ENCODE measurements around the gene FUT6.
"Not testable (repeated sequence)": the region's sequence is repeated elsewhere in the genome, so short reads cannot be mapped to it uniquely, and the experiment has no call there.

FUT6 gene

DNA sequence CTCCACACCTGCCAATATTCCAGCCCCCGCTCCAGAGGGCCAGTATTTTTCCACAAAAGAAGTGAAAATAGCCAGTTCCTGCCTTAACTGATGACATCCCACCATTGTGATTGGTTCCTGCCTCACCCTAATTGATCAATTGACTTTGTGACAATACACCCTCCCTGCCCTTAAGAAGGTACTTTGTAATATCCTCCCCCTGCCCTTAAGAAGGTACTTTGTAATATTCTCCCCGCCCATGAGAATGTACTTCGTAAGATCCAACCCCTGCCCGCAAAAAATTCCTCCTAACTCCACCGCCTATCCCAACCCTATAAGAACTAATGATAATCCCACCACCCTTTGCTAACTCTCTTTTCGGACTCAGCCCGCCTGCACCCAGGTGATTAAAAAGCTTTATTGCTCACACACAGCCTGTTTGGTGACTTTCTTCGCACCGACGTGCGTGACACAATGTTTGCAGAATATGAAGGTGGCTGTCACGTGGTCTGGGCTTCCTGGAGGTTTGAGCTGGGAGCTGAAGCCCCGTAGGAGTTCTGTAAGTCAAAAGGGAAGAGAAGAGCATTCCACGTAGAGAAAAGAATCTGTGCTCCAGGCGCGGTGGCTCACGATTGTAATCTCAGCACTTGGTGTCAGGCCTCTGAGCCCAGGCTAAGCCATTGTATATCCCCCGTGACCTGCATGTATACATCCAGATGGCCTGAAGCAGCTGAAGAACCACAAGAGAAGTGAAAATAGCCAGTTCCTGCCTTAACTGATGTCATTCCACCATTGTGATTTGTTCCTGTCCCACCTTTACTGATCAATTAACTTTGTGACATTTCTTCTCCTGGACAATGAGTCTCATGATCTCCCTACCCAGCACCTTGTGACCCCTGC, 17.9 kb upstream of the FUT6 start:
- DNase-seq, result no peak

DNA sequence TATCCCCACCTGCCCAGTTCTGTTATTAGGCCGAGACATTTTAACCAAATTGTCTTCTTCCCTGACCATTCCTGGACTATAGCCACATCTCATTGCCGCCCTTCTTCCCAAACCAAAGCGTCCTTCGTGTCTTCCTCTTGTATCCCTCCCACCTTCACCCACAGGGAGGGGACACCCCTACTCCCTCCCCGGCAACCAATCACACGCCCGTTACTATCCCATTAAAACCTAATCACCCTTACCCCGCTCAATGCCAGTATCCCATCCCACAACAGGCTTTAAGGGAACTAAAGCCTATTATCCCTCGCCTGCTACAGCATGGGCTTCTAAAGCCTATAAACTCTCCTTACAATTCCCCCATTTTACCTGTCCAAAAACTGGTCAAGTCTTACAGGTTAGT, 15.6 kb upstream of the FUT6 start:
- not testable (repeated sequence) for DNase-seq

DNA sequence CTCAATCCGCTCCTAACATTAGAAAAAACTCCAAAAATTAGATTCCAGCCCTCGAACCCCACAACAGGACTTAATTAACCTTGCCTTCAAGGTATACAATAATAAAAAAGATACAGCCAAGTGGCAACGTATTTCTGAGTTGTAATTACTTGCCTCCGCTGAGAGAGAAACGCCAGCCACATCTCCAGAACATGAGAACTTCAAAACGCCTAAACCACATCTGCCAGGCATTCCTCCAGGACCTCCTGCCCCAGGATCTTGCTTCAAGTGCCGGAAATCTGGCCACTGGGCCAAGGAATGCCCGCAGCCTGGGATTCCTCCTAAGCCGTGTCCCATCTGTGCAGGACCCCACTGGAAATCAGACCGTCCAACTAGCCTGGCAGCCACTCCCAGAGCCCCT, 14.6 kb upstream of the FUT6 start:
- not testable (repeated sequence) for DNase-seq

DNA sequence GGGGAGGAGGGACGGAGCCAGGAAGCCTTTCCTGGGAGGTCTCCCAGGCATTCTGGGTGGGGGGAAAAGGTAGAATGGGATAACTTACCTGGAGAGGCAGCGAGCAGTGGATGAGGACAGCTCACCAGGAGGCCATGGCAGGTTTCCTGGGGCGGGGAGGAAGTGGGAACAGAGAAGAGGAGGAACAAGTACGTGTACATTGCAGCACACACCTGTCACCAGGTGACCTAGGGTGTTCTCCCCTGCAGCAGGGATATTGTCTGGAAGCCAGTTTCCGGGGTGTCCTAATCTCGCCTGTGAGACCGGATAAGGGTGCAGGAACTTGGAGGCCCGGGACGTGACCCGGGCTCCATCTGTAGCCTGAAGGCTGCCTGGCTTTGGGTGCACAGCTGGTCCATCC, 11.8 kb upstream of the FUT6 start, which contains the start of gene FUT3:
Gene FUT3, minus strand, starts transcription at position 148 of the 400 bp plus-strand sequence.
- no peak for DNase-seq

DNA sequence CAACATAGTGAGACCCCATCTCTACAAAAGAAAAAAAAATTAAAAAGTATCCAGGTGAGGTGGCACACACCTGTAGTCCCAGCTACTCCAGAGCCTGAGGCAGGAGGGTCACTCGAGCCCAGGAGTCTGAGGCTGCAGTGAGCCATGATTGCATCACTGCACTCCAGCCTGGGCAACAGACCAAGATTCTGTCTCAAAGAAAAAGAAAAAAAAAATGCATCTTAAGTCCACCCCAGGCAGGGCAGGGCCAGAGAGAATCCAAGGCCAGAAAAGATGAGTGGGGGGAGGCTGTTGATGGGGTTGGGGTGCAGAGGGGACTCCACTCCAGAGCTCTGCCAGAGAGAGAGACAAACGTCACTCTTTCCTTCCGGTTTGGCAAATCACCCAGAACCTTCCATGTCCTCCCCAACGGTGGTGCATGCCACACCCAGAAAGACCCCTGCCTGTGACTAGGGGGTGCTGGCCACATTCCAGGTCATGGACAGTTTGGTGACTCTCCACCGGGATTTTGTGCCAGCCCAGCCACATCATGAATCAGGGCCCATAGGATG, 11.3 kb upstream of the FUT6 start:
- DNase-seq, result no peak

DNA sequence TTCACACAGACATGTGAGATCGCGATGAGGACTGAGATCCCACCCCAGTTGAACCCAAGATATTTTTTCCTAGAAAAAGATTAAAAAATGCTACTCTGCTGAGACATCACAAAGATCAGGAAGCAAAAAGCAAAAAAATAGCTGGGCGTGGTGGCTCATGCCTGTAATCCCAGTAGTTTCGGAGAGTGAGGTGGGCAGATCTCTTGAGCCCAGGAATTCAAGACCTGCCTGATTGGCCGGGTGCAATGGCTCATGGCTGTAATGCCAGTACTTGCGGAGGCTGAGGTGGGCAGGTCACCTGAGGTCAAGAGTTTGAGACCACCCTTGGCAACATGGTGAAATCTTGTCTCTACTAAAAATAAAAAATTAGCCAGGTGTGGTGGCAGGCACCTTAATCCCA, 10.7 kb upstream of the FUT6 start:
- DNase-seq, result no peak

DNA sequence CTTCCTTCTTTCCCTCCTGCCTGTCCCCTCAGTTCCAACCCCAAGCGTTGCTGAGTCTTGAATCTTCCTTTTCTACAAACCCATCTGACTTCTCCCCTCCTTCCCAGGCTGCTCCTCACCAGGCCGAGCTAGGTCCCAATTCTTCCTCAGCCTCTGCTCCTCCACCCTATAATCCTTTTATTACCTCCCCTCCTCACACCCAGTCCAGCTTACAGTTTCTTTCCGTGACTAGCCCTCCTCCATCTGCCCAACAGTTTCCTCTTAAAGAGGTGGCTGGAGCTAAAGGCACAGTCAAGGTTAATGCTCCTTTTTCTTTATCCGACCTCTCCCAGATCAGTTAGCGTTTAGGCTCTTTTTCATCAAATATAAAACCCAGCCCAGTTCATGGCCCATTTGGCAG, 9.1 kb upstream of the FUT6 start:
- DNase-seq, result not testable (repeated sequence)

DNA sequence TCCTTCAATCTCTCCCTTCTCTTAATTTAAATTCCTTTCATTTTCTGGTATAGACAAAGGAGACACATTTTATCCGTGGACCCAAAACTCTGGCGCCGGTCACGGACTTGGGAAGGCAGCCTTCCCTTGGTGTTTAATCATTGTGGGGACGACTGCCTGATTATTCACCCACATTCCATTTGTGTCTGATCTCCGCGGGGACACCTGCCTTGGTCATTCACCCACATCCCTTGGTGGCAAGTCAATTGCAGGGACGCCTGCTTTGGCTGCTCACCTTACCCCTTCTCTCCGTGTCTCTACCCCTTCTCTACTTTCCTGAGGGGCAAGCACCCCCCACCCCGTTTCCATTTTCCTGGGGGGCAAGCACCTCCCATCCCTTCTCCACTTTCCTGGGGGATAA, 8.3 kb upstream of the FUT6 start:
- not testable (repeated sequence) for DNase-seq

DNA sequence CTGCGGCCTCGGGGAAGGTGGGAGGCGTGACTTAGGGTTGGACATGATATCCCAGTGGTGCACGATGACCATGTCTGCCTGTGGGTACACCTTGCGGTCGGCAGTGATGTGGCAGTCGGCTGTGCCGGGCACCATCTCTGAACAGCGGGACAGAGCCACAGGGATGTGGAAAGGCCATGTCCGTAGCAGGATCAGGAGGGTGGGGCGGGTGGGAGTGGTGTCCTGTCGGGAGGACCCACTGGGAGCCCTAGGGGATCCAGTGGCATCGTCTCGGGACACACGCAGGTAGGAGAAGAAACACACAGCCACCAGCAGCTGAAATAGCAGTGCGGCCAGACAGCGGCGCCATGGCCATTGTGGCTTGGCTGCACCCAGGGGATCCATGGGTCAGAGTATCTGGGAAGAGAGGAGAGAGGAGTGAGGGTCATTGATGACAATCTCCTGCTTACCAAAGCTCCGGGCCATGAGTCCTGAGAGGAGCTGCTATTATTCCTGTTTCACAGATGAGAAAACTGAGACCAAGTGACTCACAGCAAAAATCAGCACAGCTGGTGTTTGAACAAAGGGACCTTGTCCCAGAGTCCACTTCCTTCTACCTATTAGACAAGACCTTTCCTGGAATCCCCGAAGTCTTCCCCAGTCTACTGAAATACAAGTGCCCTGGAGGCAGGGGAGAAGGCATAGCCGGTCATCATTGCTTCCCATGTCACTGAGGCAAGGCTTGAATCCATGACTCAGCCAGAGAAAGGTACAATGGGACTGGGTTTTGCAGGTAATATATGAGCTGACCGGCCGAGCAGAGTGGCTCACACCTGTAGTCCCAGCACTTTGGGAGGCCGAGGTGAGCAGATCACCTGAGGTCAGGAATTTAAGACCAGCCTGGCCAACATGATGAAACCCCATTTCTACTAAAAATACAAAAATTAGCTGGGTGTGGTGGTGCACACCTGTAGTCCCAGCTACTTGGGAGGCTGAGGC, 5.2 kb upstream of the FUT6 start:
- no peak for DNase-seq

DNA sequence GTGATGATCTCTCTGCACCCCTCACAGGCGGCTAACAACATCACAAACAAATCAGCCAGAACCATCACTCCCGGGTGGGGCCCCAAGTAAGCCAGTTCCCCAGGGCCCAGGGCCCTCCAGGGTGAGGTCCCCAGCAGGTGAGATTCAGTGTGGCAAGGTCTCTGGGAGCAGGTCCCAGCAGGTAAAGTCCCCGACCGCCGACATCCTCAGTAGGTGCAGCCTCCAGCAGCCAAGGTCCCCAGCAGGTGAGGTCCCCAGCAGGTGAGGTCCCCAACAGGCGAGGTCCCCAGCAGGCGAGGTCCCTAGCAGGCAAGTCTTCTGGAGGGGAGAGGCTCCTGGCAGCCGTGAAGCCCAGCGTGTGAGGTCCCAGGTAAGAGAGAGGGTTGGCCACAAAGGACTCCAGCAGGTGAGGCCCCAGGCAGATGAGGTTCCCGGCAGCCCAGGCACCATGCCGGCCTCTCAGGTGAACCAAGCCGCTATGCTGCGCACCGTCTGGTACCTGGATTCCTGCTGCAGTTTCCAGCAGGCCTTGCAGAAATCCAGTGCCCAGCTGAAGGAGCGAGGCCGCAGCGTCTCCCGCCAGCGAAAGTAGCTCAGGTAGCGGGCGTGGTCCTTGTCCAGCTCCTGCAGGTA, 3.9 kb upstream of the FUT6 start:
- no peak for DNase-seq

DNA sequence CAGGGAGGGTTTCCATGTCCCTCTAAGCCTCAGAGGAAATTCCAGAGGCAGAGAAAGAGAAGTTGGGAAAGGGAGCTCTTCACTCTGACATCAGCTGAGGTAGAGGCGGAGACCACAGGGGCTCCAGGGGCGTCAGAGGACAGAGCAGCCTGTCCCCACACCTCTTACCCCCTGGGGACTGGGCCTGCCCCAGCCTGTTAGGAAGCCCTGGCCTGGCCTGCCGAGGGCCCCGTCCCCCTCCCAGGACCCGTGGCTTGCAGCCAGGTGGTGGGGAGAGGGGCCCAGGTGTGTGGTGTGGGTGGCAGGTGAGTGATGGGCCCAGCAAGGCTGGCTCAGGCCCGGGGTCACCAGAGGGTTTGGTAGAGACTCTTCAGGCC, 2.2 kb upstream of the FUT6 start:
- not testable (repeated sequence) for DNase-seq

DNA sequence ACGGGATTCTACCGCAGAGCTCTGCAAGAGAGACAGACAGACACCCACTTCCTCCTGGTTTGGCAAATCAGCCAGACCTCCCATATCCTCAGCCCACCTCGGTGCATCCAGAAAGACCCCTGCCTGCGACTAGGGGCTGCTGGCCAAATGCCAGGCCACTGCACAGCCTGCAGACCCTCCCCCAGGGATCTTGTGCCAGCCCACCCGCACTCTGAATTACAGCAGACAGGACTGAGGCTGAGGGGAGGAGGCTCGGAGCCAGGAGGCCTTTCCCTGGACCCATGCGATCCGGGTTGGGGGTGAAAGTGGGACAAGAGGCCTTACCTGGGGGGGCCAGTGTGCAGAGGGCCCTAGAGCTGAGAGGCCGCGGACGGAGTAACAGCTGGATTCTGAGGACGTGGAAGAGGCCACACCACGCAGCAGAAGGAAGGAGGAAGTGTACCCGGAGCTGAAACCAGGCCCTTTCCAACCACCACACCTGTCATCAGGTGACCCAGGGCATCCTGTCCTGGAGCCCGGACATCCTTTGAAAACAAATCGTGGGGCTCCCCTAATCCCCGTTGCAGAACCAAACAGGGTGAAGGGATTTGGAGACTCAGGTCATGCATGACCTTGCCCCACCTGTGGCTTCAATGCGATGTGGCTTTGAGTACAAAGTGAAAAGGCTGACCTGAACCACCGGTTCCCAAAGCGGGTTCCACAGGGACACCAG, 993 bp downstream of the FUT6 start:
- DNase-seq, result no peak

DNA sequence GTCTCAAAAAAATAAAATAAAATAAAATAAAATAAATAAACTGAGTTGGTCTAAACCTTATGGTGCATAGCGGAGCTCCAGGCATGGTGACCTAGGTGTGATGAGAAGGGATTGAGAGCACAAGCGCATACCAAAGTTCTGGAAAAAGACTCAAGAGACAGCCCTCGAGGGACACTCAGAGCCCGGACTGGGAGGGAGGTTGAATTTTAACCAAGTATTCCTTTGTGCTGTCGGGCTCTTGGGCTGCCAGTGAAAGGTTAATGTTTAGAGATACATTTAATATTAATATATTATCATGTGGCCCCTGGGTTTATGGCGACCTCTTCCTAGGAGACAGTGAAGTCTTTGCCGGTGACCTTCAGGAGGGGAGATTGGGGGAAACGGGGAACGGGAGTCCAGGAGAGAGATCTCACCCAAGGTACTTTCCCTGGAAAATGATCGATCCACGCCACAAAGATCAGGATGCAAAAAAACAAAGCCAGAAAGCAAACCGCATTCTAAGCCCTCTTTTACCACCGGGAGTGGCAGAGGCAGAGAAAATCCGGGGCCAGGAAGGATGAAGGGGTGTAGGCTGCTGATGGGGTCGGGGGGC, 1.6 kb downstream of the FUT6 start:
- DNase-seq, result no peak

DNA sequence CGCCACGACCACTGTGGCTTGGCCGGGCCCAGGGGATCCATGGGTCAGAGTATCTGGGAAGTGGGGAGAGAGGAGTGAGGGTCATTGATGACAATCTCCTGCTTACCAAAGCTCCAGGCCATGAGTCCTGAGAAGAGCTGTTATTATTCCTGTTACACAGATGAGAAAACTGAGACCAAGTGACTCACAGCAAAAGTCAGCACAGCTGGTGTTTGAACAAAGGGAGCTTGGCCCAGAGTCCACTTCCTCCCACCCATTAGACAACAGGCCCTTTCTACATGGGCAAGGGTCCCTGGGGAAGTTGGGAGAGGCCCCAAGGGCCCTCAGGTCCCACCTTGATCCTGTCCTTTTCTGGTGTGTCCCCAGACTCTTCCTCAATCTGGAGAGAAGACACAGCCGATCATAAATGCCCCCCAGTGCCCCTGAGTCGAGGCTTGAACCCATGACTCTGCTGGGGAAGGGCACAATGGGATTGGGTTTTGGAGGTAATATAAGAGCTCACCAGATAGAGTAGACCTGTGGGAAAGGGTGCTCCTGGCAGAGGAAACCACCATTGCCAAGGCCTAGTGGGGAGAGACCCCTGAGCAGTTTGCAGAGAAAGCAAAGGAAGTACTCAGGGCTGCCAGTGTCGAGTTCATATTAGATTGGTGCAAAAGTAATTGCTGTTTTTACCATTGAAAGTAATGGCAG, 6.8 kb downstream of the FUT6 start:
- DNase-seq, result no peak

DNA sequence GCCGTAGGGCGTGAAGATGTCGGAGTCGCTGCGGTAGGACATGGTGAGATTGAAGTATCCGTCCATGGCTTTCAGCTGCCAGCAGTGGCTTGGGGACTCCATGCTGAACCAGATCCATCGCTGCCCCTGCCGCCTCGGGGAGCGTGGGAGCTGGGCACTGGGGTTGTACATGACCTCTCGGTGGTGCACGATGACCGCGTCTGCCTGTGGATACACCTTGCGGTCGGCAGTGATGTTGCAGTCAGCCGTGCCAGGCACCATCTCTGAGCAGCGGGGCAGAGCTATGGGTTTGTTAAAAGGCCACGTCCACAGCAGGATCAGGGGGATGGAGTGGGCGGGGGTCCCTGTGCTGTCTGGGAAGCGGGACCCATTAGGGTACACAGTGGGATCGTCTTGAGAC, 7.4 kb downstream of the FUT6 start:
- DNase-seq, result no peak

DNA sequence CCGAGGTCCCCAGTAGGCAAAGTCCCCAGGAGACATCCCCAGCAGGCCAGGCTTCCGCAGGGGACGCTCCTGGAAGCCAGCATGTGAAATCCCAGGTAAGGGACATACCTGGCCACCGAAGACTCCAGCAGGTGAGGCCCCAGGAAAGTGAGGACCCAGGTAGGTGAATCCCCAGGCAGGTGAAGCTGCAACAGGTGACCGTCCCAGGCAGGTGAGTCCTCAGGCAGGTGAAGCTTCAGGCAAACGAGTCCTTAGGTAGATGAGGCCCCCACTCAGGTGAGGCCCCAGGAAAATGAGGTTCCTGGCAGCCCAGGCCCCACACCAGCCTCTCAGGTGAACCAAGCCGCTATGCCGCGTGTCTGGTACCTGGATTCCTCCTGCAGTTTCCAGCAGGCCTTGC, 8.3 kb downstream of the FUT6 start:
- DNase-seq, result no peak

DNA sequence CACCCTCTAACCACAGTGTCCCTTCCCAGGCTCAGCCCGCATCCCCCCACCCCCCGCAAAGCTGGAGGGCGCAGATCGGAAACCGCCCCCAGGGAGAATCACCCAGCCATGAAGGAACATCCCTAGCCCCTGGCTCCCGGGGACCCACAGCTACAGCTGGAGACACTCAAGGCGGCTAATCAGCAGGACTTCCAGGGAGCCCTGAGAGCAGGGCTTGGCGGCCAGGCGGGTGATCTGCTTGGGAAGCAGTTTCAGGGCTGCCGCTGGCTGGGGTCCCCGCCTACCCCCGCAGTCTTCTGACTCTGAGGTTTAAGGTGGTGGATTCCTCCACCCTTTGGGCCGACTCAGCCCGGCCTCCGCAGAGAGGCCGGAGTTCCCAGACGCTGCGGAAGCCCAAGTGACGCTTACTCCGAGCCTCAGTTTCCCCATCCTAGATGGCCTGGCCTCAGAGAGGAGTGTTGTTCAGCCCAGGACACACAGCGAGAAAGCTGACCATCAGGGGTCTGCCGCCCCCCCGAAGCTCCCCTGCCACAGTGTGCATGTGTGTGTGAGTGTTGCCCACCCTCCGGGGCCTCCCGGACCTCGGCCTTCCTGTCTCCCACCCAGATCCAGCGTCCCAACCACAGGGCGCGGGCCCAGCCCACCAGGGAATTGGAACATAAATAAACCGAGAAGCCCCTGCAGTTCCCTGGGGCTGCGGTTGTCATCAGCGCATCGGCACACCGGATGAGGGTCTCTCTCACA, 9.8 kb downstream of the FUT6 start:
- no peak for DNase-seq

DNA sequence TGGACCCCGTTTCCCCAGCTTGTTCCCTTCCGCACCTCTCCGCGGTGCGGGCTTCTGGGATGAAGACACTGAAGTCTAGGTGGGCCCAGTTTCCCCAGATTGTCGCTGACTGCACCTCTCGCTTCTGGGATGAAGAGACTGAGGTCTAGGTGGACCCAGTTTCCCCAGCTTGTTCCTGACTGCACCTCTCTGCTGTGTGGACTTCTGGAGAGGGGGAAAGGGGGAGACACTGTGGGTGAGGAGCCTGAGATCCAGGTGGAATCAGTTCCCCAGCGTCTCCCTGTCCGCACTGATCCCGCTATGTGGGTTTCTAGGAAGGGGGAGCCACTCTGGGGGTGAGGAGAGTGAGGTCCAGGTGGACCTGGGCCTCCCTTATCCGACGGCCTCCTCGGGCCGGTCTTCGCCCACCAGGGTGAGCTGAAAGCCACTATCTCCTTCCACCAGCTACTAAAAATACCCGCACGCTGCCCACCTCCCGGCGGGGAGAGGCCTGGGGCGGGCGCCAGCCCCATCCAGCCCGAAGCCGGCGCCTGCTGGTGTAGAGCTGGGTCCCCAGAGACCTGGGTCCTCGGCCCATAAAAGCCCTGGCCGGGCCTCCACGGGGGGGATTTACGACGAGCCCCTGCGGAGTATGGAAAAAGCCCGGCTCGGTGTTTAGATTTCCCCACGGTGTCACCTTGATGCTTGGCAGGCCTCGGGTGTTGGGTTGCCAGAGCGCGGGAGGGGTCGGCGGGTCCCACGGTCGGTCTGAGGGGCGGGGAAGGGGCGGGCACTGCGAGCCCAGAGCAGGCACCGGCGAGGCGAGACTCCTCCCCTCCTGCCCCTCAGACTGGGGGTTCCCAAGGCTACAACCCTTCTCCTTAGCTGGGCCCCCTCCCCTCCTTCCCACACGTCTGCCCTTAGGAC, 10.6 kb downstream of the FUT6 start:
- peak; percentile 29 for DNase-seq

DNA sequence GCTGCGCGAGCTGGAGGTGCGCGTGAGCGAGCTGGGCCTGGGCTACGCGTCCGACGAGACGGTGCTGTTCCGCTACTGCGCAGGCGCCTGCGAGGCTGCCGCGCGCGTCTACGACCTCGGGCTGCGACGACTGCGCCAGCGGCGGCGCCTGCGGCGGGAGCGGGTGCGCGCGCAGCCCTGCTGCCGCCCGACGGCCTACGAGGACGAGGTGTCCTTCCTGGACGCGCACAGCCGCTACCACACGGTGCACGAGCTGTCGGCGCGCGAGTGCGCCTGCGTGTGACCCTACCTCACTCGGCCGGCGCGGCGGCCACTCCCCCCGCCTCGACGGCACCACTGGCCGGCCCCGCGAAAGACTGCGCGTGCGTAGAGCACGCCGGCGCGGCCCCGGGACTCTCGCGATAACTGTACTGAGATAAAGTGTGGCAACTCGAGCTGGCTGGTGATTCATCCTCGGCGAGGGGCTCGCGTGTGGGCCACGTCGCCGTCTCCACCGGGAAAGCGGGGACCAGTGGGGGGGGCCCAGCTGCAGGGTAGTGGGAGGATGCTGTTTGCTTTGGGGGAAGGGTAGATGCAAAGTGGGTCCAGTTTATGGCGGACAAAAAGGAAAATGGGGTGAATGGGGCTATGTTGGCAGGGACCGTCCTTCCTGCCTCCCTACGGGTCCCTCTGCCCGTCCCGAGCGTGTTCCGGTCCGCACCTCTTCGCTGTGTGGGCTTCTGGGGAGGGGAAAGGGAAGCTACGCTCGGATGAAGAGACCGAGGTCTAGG, 11.4 kb downstream of the FUT6 start:
- peak; percentile 94 for DNase-seq
